HG03432 (cell line): ENCODE results near the gene RASSF8.

Experiments used
- ATAC-seq: cut with Tn5 transposase; IDR thresholded peaks from one replicate; pipeline ENCODE4 v1.9.1; 2021; ENCODE audit warnings: mild to moderate bottlenecking, moderate library complexity; ENCODE audit not compliant: unreplicated experiment

RASSF8 gene

GRCh38 chr12:25992026-25992782, 33.7 kb downstream of the RASSF8 start:
- ATAC-seq: no peak

GRCh38 chr12:25993901-25994651, 35.6 kb downstream of the RASSF8 start:
- no peak for ATAC-seq

- no peak for ATAC-seq
Measured at GRCh38 chr12:25994901-25995625, 36.6 kb downstream of the RASSF8 start.

GRCh38 chr12:25995906-25996305, 37.4 kb downstream of the RASSF8 start:
- no peak for ATAC-seq

GRCh38 chr12:25996677-25997076, 38.2 kb downstream of the RASSF8 start:
- peak; percentile 55 for ATAC-seq

- no peak for ATAC-seq
Measured at GRCh38 chr12:25997201-25997963, 38.9 kb downstream of the RASSF8 start.

- ATAC-seq: no peak
Measured at GRCh38 chr12:26000898-26001297, 42.4 kb downstream of the RASSF8 start.

GRCh38 chr12:26001530-26001929, 43.0 kb downstream of the RASSF8 start:
- no peak for ATAC-seq

GRCh38 chr12:26003065-26003464, 44.6 kb downstream of the RASSF8 start:
- ATAC-seq: no peak

GRCh38 chr12:26007566-26007965, 49.1 kb downstream of the RASSF8 start:
- no peak for ATAC-seq

- ATAC-seq: no peak
Measured at GRCh38 chr12:26009593-26009992, 51.1 kb downstream of the RASSF8 start.

- no peak for ATAC-seq
Measured at GRCh38 chr12:26010293-26010821, 51.9 kb downstream of the RASSF8 start.

- ATAC-seq: no peak
Measured at GRCh38 chr12:26011099-26011498, 52.6 kb downstream of the RASSF8 start.

GRCh38 chr12:26014085-26014484, 55.6 kb downstream of the RASSF8 start:
- no peak for ATAC-seq

GRCh38 chr12:26016516-26016915, 58.0 kb downstream of the RASSF8 start:
- ATAC-seq: no peak

- ATAC-seq: no peak
Measured at GRCh38 chr12:26017484-26018211, 59.2 kb downstream of the RASSF8 start.

- no peak for ATAC-seq
Measured at GRCh38 chr12:26018926-26019325, 60.4 kb downstream of the RASSF8 start.

GRCh38 chr12:26021534-26021933, 63.1 kb downstream of the RASSF8 start:
- no peak for ATAC-seq

GRCh38 chr12:26022043-26022442, 63.6 kb downstream of the RASSF8 start:
- no peak for ATAC-seq

- ATAC-seq: no peak
Measured at GRCh38 chr12:26026713-26027112, 68.2 kb downstream of the RASSF8 start.
